Neural cell (in vitro differentiated cells): ENCODE measurements around the gene CLASP1. TPM values are rescaled to one million over a fixed set of nuclear protein-coding genes. Genes with fewer than 3 reads are reported as not detected.
A peak's percentile ranks its signal among the peaks of the same experiment; 100 is the strongest.
"Not testable (repeated sequence)": the region's sequence is repeated elsewhere in the genome, so short reads cannot be mapped to it uniquely, and the experiment has no call there.

Experiments used
- H2AFZ ChIP-seq: fragments of 200-600, 300-800 bp; sonication (generic), shearing (Covaris generic); 2 replicates; pipeline ENCODE4 v1.6.0; 2014; ENCODE audit warnings: low read depth, mild to moderate bottlenecking, antibody characterized with exemption, low read length, moderate library complexity
- H3F3A ChIP-seq: fragments of 200-600 bp; shearing (Covaris generic); 2 replicates; pipeline ENCODE4 v1.6.1; 2016; ENCODE audit warnings: mild to moderate bottlenecking, moderate library complexity, mixed read lengths, antibody characterized with exemption, low read length; ENCODE audit not compliant: insufficient read depth, poor library complexity, severe bottlenecking
- H3K27ac ChIP-seq: fragments of 200-600, 300-800 bp; sonication (generic), shearing (Covaris generic); 2 replicates; pipeline ENCODE4 v1.5.1; 2014; ENCODE audit warnings: mild to moderate bottlenecking, low read length, moderate library complexity
- H3K27me3 ChIP-seq: fragments of 300-800, 200-600 bp; sonication (generic), shearing (Covaris generic); 2 replicates; pipeline ENCODE4 v1.6.0; 2014; ENCODE audit warnings: mild to moderate bottlenecking, low read depth, low read length, moderate library complexity; ENCODE audit not compliant: insufficient read depth
- H3K36me3 ChIP-seq: fragments of 300-800, 200-600 bp; sonication (generic), shearing (Covaris generic); 2 replicates; pipeline ENCODE4 v1.5.1; 2014; ENCODE audit warnings: mild to moderate bottlenecking, antibody characterized with exemption, low read length, moderate library complexity; ENCODE audit not compliant: insufficient read depth
- H3K4me2 ChIP-seq: fragments of 300-800, 200-600 bp; sonication (generic), shearing (Covaris generic); 2 replicates; pipeline ENCODE4 v1.6.0; 2014; ENCODE audit warnings: mild to moderate bottlenecking, low read length
- H3K4me3 ChIP-seq: fragments of 300-800, 200-600 bp; sonication (generic), shearing (Covaris generic); 2 replicates; pipeline ENCODE4 v1.5.1; 2014; ENCODE audit warnings: mild to moderate bottlenecking, low read length, moderate library complexity
- H3K79me2 ChIP-seq: fragments of 200-600 bp; shearing (Covaris generic); replicated peaks from 2 replicates; pipeline ENCODE4 v1.6.0; 2014; ENCODE audit warnings: mild to moderate bottlenecking, low read length, moderate library complexity; ENCODE audit not compliant: insufficient read depth
- H3K9ac ChIP-seq: fragments of 300-800, 200-600 bp; sonication (generic), shearing (Covaris generic); 2 replicates; pipeline ENCODE4 v1.6.1; 2016; ENCODE audit warnings: mild to moderate bottlenecking, low read length, mixed read lengths
- H3K9me2 ChIP-seq: fragments of 200-600 bp; shearing (Covaris generic); 2 replicates; pipeline ENCODE4 v1.6.1; 2016; ENCODE audit warnings: mild to moderate bottlenecking, low read length, mixed read lengths; ENCODE audit not compliant: insufficient read depth
- H3K9me3 ChIP-seq: fragments of 200-600, 300-800 bp; sonication (generic), shearing (Covaris generic); 2 replicates; pipeline ENCODE4 v1.6.1; 2016; ENCODE audit warnings: mild to moderate bottlenecking, mixed run types, low read length, moderate library complexity, mixed read lengths
- H4K20me1 ChIP-seq: fragments of 200-600 bp; shearing (Covaris generic); 2 replicates; pipeline ENCODE4 v1.6.1; 2016; ENCODE audit warnings: mild to moderate bottlenecking, mixed run types; ENCODE audit not compliant: insufficient read depth
- CTCF ChIP-seq: fragments of 450-650 bp; IDR thresholded peaks from 2 replicates; pipeline ENCODE4 v1.5.1; 2014; ENCODE audit warnings: antibody characterized with exemption, mild to moderate bottlenecking, moderate library complexity; ENCODE audit not compliant: poor library complexity, severe bottlenecking
- EP300 ChIP-seq: fragments of 450-650 bp; conservative IDR thresholded peaks from 2 replicates; pipeline ENCODE4 v1.6.1; 2014; ENCODE audit warnings: antibody characterized with exemption, mild to moderate bottlenecking, moderate library complexity; ENCODE audit not compliant: poor library complexity, severe bottlenecking
- EZH2 ChIP-seq: fragments of 200-600, 300-800 bp; shearing (Covaris generic), sonication (generic); IDR thresholded peaks from 2 replicates; pipeline ENCODE4 v1.6.1; 2014; ENCODE audit warnings: antibody characterized with exemption, low read length, borderline replicate concordance, mild to moderate bottlenecking; ENCODE audit not compliant: insufficient read depth, poor library complexity, severe bottlenecking
- MXI1 ChIP-seq: fragments of 450-650 bp; conservative IDR thresholded peaks from 2 replicates; pipeline ENCODE4 v1.6.1; 2014; ENCODE audit warnings: antibody characterized with exemption, mild to moderate bottlenecking; ENCODE audit not compliant: poor library complexity, severe bottlenecking
- POLR2AphosphoS5 ChIP-seq: IDR thresholded peaks from 2 replicates; pipeline ENCODE4 v1.6.1; 2012
- RAD21 ChIP-seq: fragments of 450-650 bp; conservative IDR thresholded peaks from 2 replicates; pipeline ENCODE4 v1.6.1; 2014; ENCODE audit warnings: antibody characterized with exemption, mild to moderate bottlenecking, moderate library complexity
- REST ChIP-seq: IDR thresholded peaks from 2 replicates; pipeline ENCODE4 v1.6.1; 2012; ENCODE audit warnings: borderline replicate concordance
- SMC3 ChIP-seq: fragments of 450-650 bp; conservative IDR thresholded peaks from 2 replicates; pipeline ENCODE4 v1.6.1; 2014; ENCODE audit warnings: antibody characterized with exemption, mild to moderate bottlenecking, moderate library complexity; ENCODE audit not compliant: poor library complexity
- TAF1 ChIP-seq: IDR thresholded peaks from 2 replicates; pipeline ENCODE4 v1.6.1; 2012; ENCODE audit warnings: low read depth
- polyA plus RNA-seq: library from polyadenylated mRNA; depleted of rRNA; stranded (reverse); fragments of >200 nt; gene quantifications from 2 replicates; pipeline ENCODE4 v1.2.3, GENCODE V29; 2014

The CLASP1 gene
- polyA plus RNA-seq, 1 donor from 2014 or later: 41.3 TPM

DNA sequence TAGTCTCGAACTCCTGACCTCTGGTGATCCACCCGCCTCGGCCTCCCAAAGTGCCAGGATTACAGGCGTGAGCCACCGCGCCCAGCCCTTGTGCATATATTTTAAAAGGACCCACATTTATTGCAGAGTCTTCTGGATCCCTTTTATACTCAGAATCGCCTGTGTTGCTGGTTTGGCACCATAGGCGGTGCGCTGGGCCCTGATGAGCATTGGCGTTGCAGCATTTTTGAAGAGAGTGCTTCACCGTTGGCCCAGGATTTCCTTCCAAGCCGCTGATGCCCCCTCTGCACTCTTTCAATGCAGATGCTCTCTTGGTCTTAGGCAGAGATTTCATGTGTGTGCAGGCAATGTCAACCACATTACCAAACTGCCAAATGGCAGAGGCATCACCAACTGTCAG is 350.8 kb downstream of the CLASP1 start:
- no peak overlapping the region for H3K4me3 ChIP-seq
- no peaks in the 10 kb centered on the region for H3F3A ChIP-seq
- no peaks in the 10 kb centered on the region for H3K79me2 ChIP-seq
- H3K27ac ChIP-seq: no peak overlapping the region
- H3K4me2 ChIP-seq: no peak overlapping the region
- H3K9me3 ChIP-seq: no peaks in the 10 kb centered on the region
- H3K27me3 ChIP-seq: no peaks in the 10 kb centered on the region
- no peak for TF ChIP-seq CTCF
- no peak for TF ChIP-seq EZH2
- TF ChIP-seq RAD21: no peak
- no peak for TF ChIP-seq SMC3
- no peak for TF ChIP-seq POLR2AphosphoS5
- TF ChIP-seq EP300: no peak
- no peak for TF ChIP-seq TAF1
- no peak for TF ChIP-seq MXI1
- TF ChIP-seq REST: no peak
- no peak overlapping the region for H3K9ac ChIP-seq
- no peaks in the 10 kb centered on the region for H4K20me1 ChIP-seq
- no peaks in the 10 kb centered on the region for H3K9me2 ChIP-seq
- no peak overlapping the region for H2AFZ ChIP-seq
- H3K36me3 ChIP-seq: no peaks in the 10 kb centered on the region

- H3K27ac ChIP-seq, H2AFZ ChIP-seq, H3K4me2 ChIP-seq, H3F3A ChIP-seq, H3K9me3 ChIP-seq, H3K9me2 ChIP-seq, H3K9ac ChIP-seq, H3K4me3 ChIP-seq, H3K36me3 ChIP-seq, H4K20me1 ChIP-seq, H3K27me3 ChIP-seq, H3K79me2 ChIP-seq: not testable (repeated sequence)
These were observed 351.4 kb downstream of the CLASP1 start for GRCh38 chr2:121297866-121298265.

DNA sequence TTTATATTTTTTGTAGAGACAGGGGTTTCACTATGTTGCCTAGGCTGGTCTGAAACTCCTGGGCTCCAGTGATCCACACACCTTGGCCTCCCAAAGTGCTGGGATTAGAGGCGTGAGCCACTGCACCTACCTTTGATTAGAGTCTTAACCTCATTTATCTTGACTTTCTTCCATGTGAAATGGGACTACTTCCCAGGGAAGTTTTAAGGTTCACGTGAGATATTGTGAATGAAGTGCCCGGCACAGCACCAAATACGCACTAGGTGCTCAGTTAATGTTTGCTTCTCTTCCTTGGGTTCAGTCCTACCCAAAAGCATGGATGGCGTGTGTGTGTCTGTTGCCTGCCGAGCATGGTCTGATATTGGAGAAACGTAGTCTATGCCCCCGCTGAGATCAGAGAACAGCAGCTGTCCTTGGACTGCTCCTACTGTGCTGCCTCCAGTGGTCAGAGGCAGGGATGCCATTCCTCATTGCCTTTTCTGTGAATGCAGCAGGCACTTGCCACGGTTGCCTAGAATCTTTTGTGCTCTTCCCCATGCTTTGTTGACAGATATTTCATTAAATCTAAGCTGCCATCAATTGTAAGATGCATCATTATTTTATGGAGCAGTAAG is 351.9 kb downstream of the CLASP1 start:
- Histone ChIP-seq H3K36me3 (no peaks in the 10 kb centered on the region), H3K9me3 (no peaks in the 10 kb centered on the region), H3K9ac (no peak overlapping the region), H3F3A (no peaks in the 10 kb centered on the region), H3K27me3 (no peaks in the 10 kb centered on the region), H2AFZ (no peak overlapping the region), H3K79me2 (no peaks in the 10 kb centered on the region), H3K27ac (no peak overlapping the region), H3K4me2 (no peak overlapping the region), H4K20me1 (no peaks in the 10 kb centered on the region), H3K9me2 (no peaks in the 10 kb centered on the region), H3K4me3 (no peak overlapping the region)
- TF ChIP-seq EZH2: no peak
- TF ChIP-seq TAF1: no peak
- no peak for TF ChIP-seq EP300
- peak; percentile 57 for TF ChIP-seq CTCF
- TF ChIP-seq MXI1: no peak
